ENCODE data around the gene NTNG1. TPM values are rescaled to one million over a fixed set of nuclear protein-coding genes. Genes with fewer than 3 reads are reported as not detected.

The NTNG1 gene
- total RNA-seq, 6 donors from 2014 or later, result 1.5 to 11.5 (median 6.8) TPM

DNA sequence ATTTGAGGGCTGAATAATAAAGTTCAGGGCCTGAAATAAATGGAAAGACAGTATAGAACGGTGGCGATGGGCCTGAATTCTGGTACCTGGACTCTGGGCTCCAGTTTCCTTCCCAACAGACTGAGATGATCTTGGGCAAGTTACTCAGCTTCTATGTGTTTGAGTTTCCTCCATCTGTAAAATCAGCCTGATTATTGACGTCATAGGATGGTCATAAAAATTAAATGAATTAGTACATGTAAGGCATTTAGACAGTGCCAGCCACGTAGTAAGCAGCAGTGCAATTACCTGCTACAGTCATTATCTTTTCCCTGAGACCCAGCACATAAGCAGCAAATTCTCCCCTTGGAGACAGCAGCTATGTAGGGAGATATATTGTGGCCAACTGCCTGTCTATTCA is 260.9 kb downstream of the NTNG1 start:
- TF ChIP-seq, protein P1, sequence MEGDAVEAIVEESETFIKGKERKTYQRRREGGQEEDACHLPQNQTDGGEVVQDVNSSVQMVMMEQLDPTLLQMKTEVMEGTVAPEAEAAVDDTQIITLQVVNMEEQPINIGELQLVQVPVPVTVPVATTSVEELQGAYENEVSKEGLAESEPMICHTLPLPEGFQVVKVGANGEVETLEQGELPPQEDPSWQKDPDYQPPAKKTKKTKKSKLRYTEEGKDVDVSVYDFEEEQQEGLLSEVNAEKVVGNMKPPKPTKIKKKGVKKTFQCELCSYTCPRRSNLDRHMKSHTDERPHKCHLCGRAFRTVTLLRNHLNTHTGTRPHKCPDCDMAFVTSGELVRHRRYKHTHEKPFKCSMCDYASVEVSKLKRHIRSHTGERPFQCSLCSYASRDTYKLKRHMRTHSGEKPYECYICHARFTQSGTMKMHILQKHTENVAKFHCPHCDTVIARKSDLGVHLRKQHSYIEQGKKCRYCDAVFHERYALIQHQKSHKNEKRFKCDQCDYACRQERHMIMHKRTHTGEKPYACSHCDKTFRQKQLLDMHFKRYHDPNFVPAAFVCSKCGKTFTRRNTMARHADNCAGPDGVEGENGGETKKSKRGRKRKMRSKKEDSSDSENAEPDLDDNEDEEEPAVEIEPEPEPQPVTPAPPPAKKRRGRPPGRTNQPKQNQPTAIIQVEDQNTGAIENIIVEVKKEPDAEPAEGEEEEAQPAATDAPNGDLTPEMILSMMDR (IDR thresholded peaks at IDR 0.05), result no peak
- TF ChIP-seq POLR2A (IDR thresholded peaks at IDR 0.05) (no peak), EP300 (IDR thresholded peaks at IDR 0.05) (no peak), POLR2AphosphoS5 (IDR thresholded peaks at IDR 0.05) (no peak)
- Histone ChIP-seq H3K27ac (no peak overlapping the region), H3K27me3 (no peaks in the 10 kb centered on the region), H3K36me3 (no peaks in the 10 kb centered on the region), H3K9me3 (no peaks in the 10 kb centered on the region), H3K4me1 (no peaks in the 10 kb centered on the region), H3K4me3 (no peak overlapping the region)
- ATAC-seq (ENCODE audit: low FRiP score in 2 of 2), result no peak
- no peak for DNase-seq
- 88 to 95% methylated on average over 4 of the region's 4 CpGs for WGBS, 2 donors

DNA sequence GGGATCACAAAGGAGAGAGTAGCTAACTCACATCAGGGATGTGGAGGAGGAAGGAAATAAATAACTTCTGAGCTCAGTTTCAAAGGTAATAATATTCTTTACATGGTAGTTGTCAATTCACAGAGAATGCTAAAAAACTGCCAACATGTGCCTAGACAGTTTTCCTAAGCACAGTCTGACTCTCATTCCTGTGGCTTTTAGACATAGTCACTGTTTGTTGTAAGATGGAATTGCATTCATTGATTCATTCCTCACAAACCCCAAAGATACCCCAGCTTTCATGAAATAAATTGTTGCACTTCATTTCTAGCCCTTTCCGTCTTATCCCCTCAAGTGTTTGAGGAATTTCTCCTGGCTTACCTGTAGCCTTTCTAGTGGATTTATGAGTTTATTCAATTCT is 263.9 kb downstream of the NTNG1 start:
- Histone ChIP-seq H3K27ac (no peak overlapping the region), H3K27me3 (no peaks in the 10 kb centered on the region), H3K36me3 (no peaks in the 10 kb centered on the region), H3K4me3 (no peak overlapping the region), H3K9me3 (no peaks in the 10 kb centered on the region), H3K4me1 (no peaks in the 10 kb centered on the region)
- WGBS, 2 donors, result 79 to 84% methylated on average over 1 of the region's 1 CpG
- no peak for ATAC-seq (ENCODE audit: low FRiP score in 2 of 2)
- TF ChIP-seq EP300 (IDR thresholded peaks at IDR 0.05), result no peak
- TF ChIP-seq, protein P1 (IDR thresholded peaks at IDR 0.05), result no peak
- TF ChIP-seq POLR2A (IDR thresholded peaks at IDR 0.05), result no peak
- no peak for TF ChIP-seq POLR2AphosphoS5 (IDR thresholded peaks at IDR 0.05)
- DNase-seq, result no peak

DNA sequence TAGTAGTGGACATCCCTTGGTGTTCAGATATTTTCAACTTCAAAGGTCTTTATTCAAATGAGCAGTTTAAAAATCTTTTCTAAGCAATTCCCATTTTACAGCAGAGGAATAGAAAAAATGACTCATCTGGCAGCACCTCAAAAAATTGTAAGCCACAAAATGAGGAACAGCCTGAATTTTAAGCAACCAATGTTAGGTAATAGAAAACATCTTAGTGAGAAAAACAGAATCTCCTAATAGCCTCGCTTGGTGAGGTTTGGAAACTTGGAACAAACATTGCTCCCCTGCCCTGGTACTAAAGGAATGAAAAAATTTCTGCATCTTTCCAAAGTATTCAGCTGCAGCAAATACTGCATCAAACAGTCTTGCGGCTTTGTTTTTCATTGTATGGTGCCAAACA is 264.4 kb downstream of the NTNG1 start:
- H3K36me3 ChIP-seq, result no peaks in the 10 kb centered on the region
- DNase-seq (no peak), ATAC-seq (ENCODE audit: low FRiP score in 2 of 2) (peak in 1 of 2 donors; percentile 57)
- H3K27me3 ChIP-seq, result no peaks in the 10 kb centered on the region
- no peaks in the 10 kb centered on the region for H3K4me1 ChIP-seq
- H3K9me3 ChIP-seq, result no peaks in the 10 kb centered on the region
- WGBS, 2 donors, result 66 to 74% methylated on average over 2 of the region's 2 CpGs
- H3K4me3 ChIP-seq, result no peak overlapping the region
- H3K27ac ChIP-seq, result no peak overlapping the region
- TF ChIP-seq, protein P1 (IDR thresholded peaks at IDR 0.05), result no peak
- TF ChIP-seq EP300 (IDR thresholded peaks at IDR 0.05), result no peak
- no peak for TF ChIP-seq POLR2A (IDR thresholded peaks at IDR 0.05)
- no peak for TF ChIP-seq POLR2AphosphoS5 (IDR thresholded peaks at IDR 0.05)

DNA sequence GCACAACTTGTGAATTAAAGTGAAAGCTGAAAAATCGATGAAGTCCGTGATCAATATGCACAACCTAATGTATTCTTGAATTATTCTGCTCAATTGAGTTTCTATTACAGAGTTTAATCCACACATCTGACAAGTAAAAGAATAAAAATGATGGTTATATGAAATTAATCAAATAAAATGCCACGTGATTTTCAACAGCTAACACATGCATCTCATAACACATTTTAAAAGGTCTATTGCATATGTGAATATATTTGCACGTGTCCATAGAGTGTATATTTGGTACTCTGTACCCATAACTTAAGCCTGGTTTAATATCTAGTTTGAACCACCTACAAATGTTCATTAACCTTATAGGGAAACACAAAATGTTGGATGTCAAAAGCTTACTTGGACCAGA is 266.2 kb downstream of the NTNG1 start:
- no peak for DNase-seq
- Histone ChIP-seq H3K36me3 (no peaks in the 10 kb centered on the region), H3K4me3 (no peak overlapping the region), H3K9me3 (no peaks in the 10 kb centered on the region), H3K27ac (no peak overlapping the region), H3K4me1 (no peaks in the 10 kb centered on the region), H3K27me3 (no peaks in the 10 kb centered on the region)
- ATAC-seq (ENCODE audit: low FRiP score in 2 of 2), result no peak
- 85 to 97% methylated on average over 4 of the region's 4 CpGs for WGBS, 2 donors
- TF ChIP-seq, protein P1 (IDR thresholded peaks at IDR 0.05), result no peak
- TF ChIP-seq EP300 (IDR thresholded peaks at IDR 0.05) (no peak), POLR2AphosphoS5 (IDR thresholded peaks at IDR 0.05) (no peak), POLR2A (IDR thresholded peaks at IDR 0.05) (no peak)

DNA sequence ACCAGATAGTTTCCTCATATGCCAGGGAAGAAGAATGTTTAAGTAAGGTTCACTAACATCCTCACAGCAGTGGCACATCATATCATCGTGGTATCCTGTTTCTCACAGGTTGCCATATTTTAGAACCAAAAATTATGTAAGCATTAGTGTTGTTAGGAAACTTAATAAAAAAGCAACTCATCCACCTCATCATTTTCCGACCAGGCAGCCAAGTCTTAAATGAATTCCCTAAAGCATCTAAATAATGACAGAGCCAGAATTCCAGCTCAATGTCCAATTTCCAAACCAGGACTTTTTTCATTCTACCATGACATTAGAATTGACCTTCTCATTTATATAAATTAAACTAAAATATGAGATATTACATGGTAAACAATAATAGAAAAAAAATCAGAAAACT is 272.7 kb downstream of the NTNG1 start:
- 82 to 83% methylated on average over 2 of the region's 2 CpGs for WGBS, 2 donors
- H3K27ac ChIP-seq, result no peak overlapping the region
- no peaks in the 10 kb centered on the region for H3K9me3 ChIP-seq
- no peaks in the 10 kb centered on the region for H3K4me1 ChIP-seq
- no peak overlapping the region for H3K4me3 ChIP-seq
- no peak for ATAC-seq (ENCODE audit: low FRiP score in 2 of 2)
- H3K36me3 ChIP-seq, result no peaks in the 10 kb centered on the region
- no peaks in the 10 kb centered on the region for H3K27me3 ChIP-seq
- TF ChIP-seq EP300 (IDR thresholded peaks at IDR 0.05) (no peak), POLR2AphosphoS5 (IDR thresholded peaks at IDR 0.05) (no peak), POLR2A (IDR thresholded peaks at IDR 0.05) (no peak)
- TF ChIP-seq, protein P1 (IDR thresholded peaks at IDR 0.05), result no peak
- no peak for DNase-seq
